Mucosa of descending colon (tissue), 3 donors: ENCODE results near the gene PRPF8. TPM values are rescaled to one million over a fixed set of nuclear protein-coding genes. Genes with fewer than 3 reads are reported as not detected.

Experiments
- ATAC-seq: fragments of 200-7000 bp; cut with Tn5 transposase; one replicate; pipeline ENCODE4 v1.9.1; 2020; ENCODE audit warnings: mild to moderate bottlenecking, moderate library complexity
- DNase-seq, 3 donors: peaks; one replicate each; pipeline ENCODE4 v3.0.0-alpha.2; 2020
- H3K36me3 ChIP-seq: fragments of 200-600 bp; one replicate; pipeline ENCODE4 v1.8.0; 2021; ENCODE audit warnings: low read depth, mild to moderate bottlenecking
- H3K4me1 ChIP-seq: fragments of 200-600 bp; one replicate; pipeline ENCODE4 v1.8.0; 2021; ENCODE audit warnings: low read depth, mild to moderate bottlenecking
- H3K4me3 ChIP-seq: fragments of 200-600 bp; one replicate; pipeline ENCODE4 v1.8.0; 2021; ENCODE audit warnings: mild to moderate bottlenecking
- H3K9me3 ChIP-seq: fragments of 200-600 bp; one replicate; pipeline ENCODE4 v1.8.0; 2021; ENCODE audit warnings: mild to moderate bottlenecking
- CTCF ChIP-seq: fragments of 200-600 bp; IDR thresholded peaks from one replicate; pipeline ENCODE4 v1.8.0; 2022; ENCODE audit warnings: antibody characterized with exemption, mild to moderate bottlenecking
- intact Hi-C, 2 donors: fragments of 100-400 bp; cut with DNase I in 1 of 2; cut with micrococcal nuclease in 1 of 2; formaldehyde crosslinking; loops; one replicate each; pipeline versions ENCODE4 v1.11.0 to v1.11.1; 2022; cut with DNase I, micrococcal nuclease
- total RNA-seq, 3 donors: library from RNA; stranded (reverse); fragmentation: NEBNext Ultra II Directional in 2 of 3; extraction: Animal tissue kit (Norgen Biotek cat#: 25700) in 2 of 3; gene quantifications; one replicate each; pipeline versions ENCODE4 v1.2.1 to v1.2.4, GENCODE V29; 2021 to 2023
- donor health status: DM: no; HTN: no; CAD: no; lungs with moderate emphysema.
- donor health status: DM: no; HTN: no; CAD: no.
- donor health status: DM: no; HTN: yes; CAD: no.

PRPF8 gene
- total RNA-seq, 3 donors from 2014 or later: 214 to 238 (median 222) TPM

GRCh38 chr17:1718362-1719165 is 33.9 kb upstream of the PRPF8 start:
- intact Hi-C loops: no loop called here
- Histone ChIP-seq H3K36me3 (peaks cover 5% of the 10 kb centered on the region), H3K9me3 (no peaks in the 10 kb centered on the region), H3K4me1 (peaks cover 39% of the 10 kb centered on the region), H3K4me3 (no peak overlapping the region)
- ATAC-seq (no peak), DNase-seq (peak in 1 of 3 donors; percentile 61)
- TF ChIP-seq CTCF: no peak

GRCh38 chr17:1716912-1717695 is 32.4 kb upstream of the PRPF8 start:
- DNase-seq (peak; percentile 84 to 96 (median 90)), ATAC-seq (peak; percentile 69)
- intact Hi-C loops: no loop called here
- Histone ChIP-seq H3K9me3 (no peaks in the 10 kb centered on the region), H3K4me3 (peak overlapping the region; percentile 99), H3K36me3 (peaks cover 8% of the 10 kb centered on the region), H3K4me1 (peaks cover 47% of the 10 kb centered on the region)
- no peak for TF ChIP-seq CTCF

- DNase-seq: peak; percentile 99 to 100 (median 100)
Measured at GRCh38 chr17:1716076-1716911, 31.6 kb upstream of the PRPF8 start.

GRCh38 chr17:1715803-1716075 is 31.1 kb upstream of the PRPF8 start:
- TF ChIP-seq CTCF: no peak
- Histone ChIP-seq H3K36me3 (peaks cover 14% of the 10 kb centered on the region), H3K4me3 (peak overlapping the region; percentile 99), H3K9me3 (no peaks in the 10 kb centered on the region), H3K4me1 (peaks cover 55% of the 10 kb centered on the region)
- DNase-seq: no peak
- intact Hi-C loops: no loop called here
- no peak for ATAC-seq

More at GRCh38 chr17:1716076-1716911, 31.6 kb upstream of the PRPF8 start:
- Histone ChIP-seq H3K9me3 (no peaks in the 10 kb centered on the region), H3K4me3 (peak overlapping the region; percentile 99), H3K4me1 (peaks cover 52% of the 10 kb centered on the region), H3K36me3 (peaks cover 14% of the 10 kb centered on the region)
- peak; percentile 74 for ATAC-seq
- intact Hi-C loops: no loop called here
- no peak for TF ChIP-seq CTCF

GRCh38 chr17:1714980-1715802 is 30.5 kb upstream of the PRPF8 start:
- H3K36me3 ChIP-seq: peaks cover 14% of the 10 kb centered on the region
- no peaks in the 10 kb centered on the region for H3K9me3 ChIP-seq
- TF ChIP-seq CTCF: no peak
- peak; percentile 84 to 93 (median 90) for DNase-seq
- peak overlapping the region; percentile 99 for H3K4me3 ChIP-seq
- peaks cover 50% of the 10 kb centered on the region for H3K4me1 ChIP-seq
- ATAC-seq: peak; percentile 55
- intact Hi-C loops: no loop called here
